HCT116 (cell line): ENCODE measurements around the gene MCL1. TPM values are rescaled to one million over a fixed set of nuclear protein-coding genes. Genes with fewer than 3 reads are reported as not detected.
"Not testable (repeated sequence)": the region's sequence is repeated elsewhere in the genome, so short reads cannot be mapped to it uniquely, and the experiment has no call there.

Experiments
- ATAC-seq: fragments of 200-7000 bp; cut with Tn5 transposase; 2 replicates; pipeline ENCODE4 v1.9.1; 2020; ENCODE audit warnings: mild to moderate bottlenecking, moderate library complexity
- BruUV-seq: library from RNA; stranded (reverse); fragments of 400-500 nt; replicated peaks from 2 replicates; lab custom pipeline; 2021; lab: Mats Ljungman, UMichigan
- CTCF ChIA-PET: fragments of 300-600 bp; sonication (Branson Sonifier 250); formaldehyde crosslinking; loops from one replicate; lab custom pipeline; 2021; ENCODE audit warnings: antibody characterized with exemption; lab: Charles Lee
- POLR2A ChIA-PET: fragments of 300-600, 350-600 bp; sonication (Branson Sonifier 250); formaldehyde crosslinking; loops from one replicate; lab custom pipeline; 2021; ENCODE audit warnings: antibody characterized with exemption; lab: Charles Lee
- RAD21 ChIA-PET, 2 experiments: fragments of 300-600 bp; sonication (Branson Sonifier 250); formaldehyde crosslinking; loops; one replicate each; lab custom pipeline; 2023; ENCODE audit warnings: low total read pairs in 2 of 2; ENCODE audit not compliant: uncharacterized antibody in 2 of 2, unreplicated experiment in 2 of 2, low non-redundant PET in 1 of 2; lab: Charles Lee
- DNase-seq: peaks from one replicate; pipeline ENCODE4 v3.0.0-alpha.2; 2010; ENCODE audit warnings: low read depth, low spot score
- H2AFZ ChIP-seq: fragments of 200-600 bp; shearing (Covaris generic), sonication (generic); 2 replicates; pipeline ENCODE4 v1.6.1; 2017; ENCODE audit warnings: low read depth, mixed run types, mixed read lengths, antibody characterized with exemption, low read length; ENCODE audit not compliant: poor library complexity, severe bottlenecking
- H3K27ac ChIP-seq: 2 replicates; pipeline ENCODE4 v1.5.1; 2012; ENCODE audit warnings: low read depth, low read length
- H3K27me3 ChIP-seq: fragments of 200-600 bp; sonication (generic); 2 replicates; pipeline ENCODE4 v1.6.1; 2016; ENCODE audit warnings: mixed run types, low read length, mixed read lengths; ENCODE audit not compliant: insufficient read depth
- H3K36me3 ChIP-seq, 2 experiments: fragments of 200-500 bp in 1 of 2; fragments of 200-600 bp in 1 of 2; sonication (Bioruptor generic) in 1 of 2; sonication (generic) in 1 of 2; 2 replicates each; pipeline versions ENCODE4 v1.5.1 to v1.6.1; 2014 to 2016; ENCODE audit warnings: low read length in 2 of 2, inconsistent platforms in 1 of 2, mixed read lengths in 1 of 2, mixed run types in 1 of 2; ENCODE audit not compliant: insufficient read depth in 2 of 2, control insufficient read depth in 1 of 2
- H3K4me1 ChIP-seq, 2 experiments: fragments of 200-600 bp in 1 of 2; sonication (generic) in 1 of 2; 2 replicates each; pipeline versions ENCODE4 v1.5.1 to v1.6.1; 2012 to 2017; ENCODE audit warnings: low read length in 2 of 2, inconsistent platforms in 1 of 2, mild to moderate bottlenecking in 1 of 2, mixed read lengths in 1 of 2, mixed run types in 1 of 2, moderate library complexity in 1 of 2; ENCODE audit not compliant: insufficient read depth in 2 of 2, control insufficient read depth in 1 of 2
- H3K4me2 ChIP-seq: fragments of 200-600 bp; sonication (generic); 2 replicates; pipeline ENCODE4 v1.6.1; 2017; ENCODE audit warnings: mixed run types, low read length, mixed read lengths
- H3K4me3 ChIP-seq, 2 experiments: fragments of 200-600 bp in 1 of 2; sonication (generic) in 1 of 2; replicated peaks in 1 of 2; 2 replicates each; pipeline ENCODE4 v1.5.1; 2011 to 2016; ENCODE audit warnings: low read length in 2 of 2, control low read depth in 1 of 2, low read depth in 1 of 2, mild to moderate bottlenecking in 1 of 2, mixed read lengths in 1 of 2, mixed run types in 1 of 2
- H3K79me2 ChIP-seq: fragments of 200-600 bp; sonication (generic); 2 replicates; pipeline ENCODE4 v1.6.1; 2017; ENCODE audit warnings: mild to moderate bottlenecking, mixed run types, low read length, moderate library complexity, mixed read lengths; ENCODE audit not compliant: insufficient read depth
- H3K9ac ChIP-seq: fragments of 200-600 bp; sonication (generic); 2 replicates; pipeline ENCODE4 v1.6.1; 2016; ENCODE audit warnings: low read length, mixed read lengths
- H3K9me2 ChIP-seq: fragments of 200-600 bp; sonication (generic), shearing (Covaris generic); 2 replicates; pipeline ENCODE4 v1.6.1; 2017; ENCODE audit warnings: mixed run types, mild to moderate bottlenecking, moderate library complexity; ENCODE audit not compliant: insufficient read depth
- H3K9me3 ChIP-seq, 2 experiments: fragments of 200-500 bp in 1 of 2; fragments of 200-600 bp in 1 of 2; sonication (Bioruptor generic) in 1 of 2; sonication (generic) in 1 of 2; 2 replicates each; pipeline ENCODE4 v1.6.1; 2014 to 2017; ENCODE audit warnings: low read length in 2 of 2, mixed read lengths in 2 of 2, inconsistent platforms in 1 of 2, low read depth in 1 of 2, mild to moderate bottlenecking in 1 of 2, mixed run types in 1 of 2, moderate library complexity in 1 of 2; ENCODE audit not compliant: control insufficient read depth in 1 of 2, insufficient read depth in 1 of 2
- H4K20me1 ChIP-seq: fragments of 200-600 bp; sonication (generic), shearing (Covaris generic); 2 replicates; pipeline ENCODE4 v1.6.1; 2017; ENCODE audit warnings: mixed run types, mild to moderate bottlenecking, moderate library complexity; ENCODE audit not compliant: insufficient read depth
- CTCF ChIP-seq, 3 experiments: fragments of 200-600 bp in 1 of 3; sonication (generic) in 1 of 3; IDR thresholded peaks in 2 of 3; conservative IDR thresholded peaks in 1 of 3; 2 replicates each; pipeline ENCODE4 v1.5.1; 2012 to 2017; ENCODE audit warnings: low read depth in 2 of 3, low read length in 2 of 3, antibody characterized with exemption in 1 of 3, borderline replicate concordance in 1 of 3, control low read depth in 1 of 3, mild to moderate bottlenecking in 1 of 3, mixed read lengths in 1 of 3, mixed run types in 1 of 3, moderate library complexity in 1 of 3; ENCODE audit not compliant: insufficient read depth in 1 of 3
- EGR1 ChIP-seq: IDR thresholded peaks from 2 replicates; pipeline ENCODE4 v1.6.1; 2012; ENCODE audit warnings: low read depth
- ELF1 ChIP-seq: IDR thresholded peaks from 2 replicates; pipeline ENCODE4 v1.6.1; 2012; ENCODE audit warnings: low read depth, borderline replicate concordance
- EZH2 ChIP-seq: fragments of 200-600 bp; sonication (generic); IDR thresholded peaks from 2 replicates; pipeline ENCODE4 v1.6.1; 2017; ENCODE audit warnings: antibody characterized with exemption, mixed run types
- FOSL1 ChIP-seq: IDR thresholded peaks from 2 replicates; pipeline ENCODE4 v1.6.1; 2012; ENCODE audit warnings: low read depth
- JUND ChIP-seq: IDR thresholded peaks from 2 replicates; pipeline ENCODE4 v1.6.1; 2012
- SP1 ChIP-seq: IDR thresholded peaks from 2 replicates; pipeline ENCODE4 v1.6.1; 2012; ENCODE audit warnings: low read depth
- YY1 ChIP-seq: IDR thresholded peaks from 2 replicates; pipeline ENCODE4 v1.6.1; 2011; ENCODE audit warnings: low read length, low read depth, moderate library complexity, mild to moderate bottlenecking; ENCODE audit not compliant: insufficient replicate concordance; ENCODE audit errors: extremely low read depth
- intact Hi-C: fragments of 100-400 bp; cut with micrococcal nuclease; formaldehyde crosslinking; loops from 2 replicates; pipeline ENCODE4 v1.10.0; 2022
- total RNA-seq: library from RNA; stranded (reverse); gene quantifications from one replicate; pipeline ENCODE4 v1.2.1, GENCODE V29; 2021; ENCODE audit not compliant: unreplicated experiment
- TF ChIP-seq, protein P1 (sequence below): IDR thresholded peaks from 2 replicates; pipeline ENCODE4 v1.6.1; 2012

The MCL1 gene
- total RNA-seq, 1 experiment from 2014 or later: 146 TPM

GRCh38 chr1:150624134-150624533 is 44.7 kb upstream of the MCL1 start:
- H3K4me3 ChIP-seq: not testable (repeated sequence)

DNA sequence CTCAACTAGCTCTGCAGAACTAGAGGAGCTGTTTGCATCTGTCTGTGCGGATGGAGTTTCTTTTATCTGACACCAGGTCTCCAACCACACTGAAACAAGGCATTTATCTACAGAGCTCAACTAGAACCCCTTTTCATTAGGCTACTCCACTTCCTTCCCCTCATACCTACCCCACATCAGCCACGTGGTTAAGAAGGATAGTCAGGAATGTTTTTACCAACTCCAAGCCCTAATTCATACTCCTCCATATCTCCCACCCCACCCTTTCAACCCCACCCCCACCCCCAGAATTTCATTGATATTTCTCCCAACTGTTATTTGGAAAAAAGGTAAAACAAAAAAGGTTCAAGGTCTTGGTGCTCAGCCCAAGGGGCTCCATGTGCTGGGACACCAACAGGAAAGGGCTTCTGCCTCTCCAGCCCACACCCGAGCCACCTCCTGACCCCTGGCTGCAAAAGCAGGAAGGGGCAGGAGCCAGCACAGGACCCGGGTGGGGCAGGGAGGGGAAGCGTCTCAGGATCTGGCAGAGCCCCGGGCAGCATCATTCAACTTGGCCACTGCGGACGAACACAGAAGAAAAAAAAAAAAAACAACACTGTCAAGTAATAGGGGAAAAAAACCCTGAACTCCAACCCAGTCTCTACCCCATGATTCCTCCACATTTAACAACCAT is 43.0 kb upstream of the MCL1 start:
- no TSS peak for BruUV-seq
- H3K4me1 ChIP-seq: peaks cover 8 to 44% of the 10 kb centered on the region in 2 experiments
- CTCF ChIA-PET: interaction anchor here (3.2 kb wide), 1 partner anchor 61 kb away, joined by 15 read pairs; no protein-coding TSS in a partner anchor

More at GRCh38 chr1:150624134-150624533, 44.7 kb upstream of the MCL1 start:
- intact Hi-C loops: loop anchor here (10.0 kb wide), 1 partner anchor 301 kb away; the partner anchor contains the start of gene SETDB1
- ATAC-seq, H3K9me3 ChIP-seq, H3K27me3 ChIP-seq, CTCF ChIA-PET, H3K27ac ChIP-seq, H3K9me2 ChIP-seq, BruUV-seq: not testable (repeated sequence)
- peak overlapping the region; percentile 9; the same call in 1 of the 2 replicates for H3K9ac ChIP-seq
- TF ChIP-seq JUND (peak; percentile 67), FOSL1 (peak; percentile 56), SP1 (peak; percentile 58; the same call in 1 of the 2 replicates)
- TF ChIP-seq, protein P1, sequence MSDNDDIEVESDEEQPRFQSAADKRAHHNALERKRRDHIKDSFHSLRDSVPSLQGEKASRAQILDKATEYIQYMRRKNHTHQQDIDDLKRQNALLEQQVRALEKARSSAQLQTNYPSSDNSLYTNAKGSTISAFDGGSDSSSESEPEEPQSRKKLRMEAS: peak; percentile 28; the same call in 1 of the 2 replicates
- TF ChIP-seq, all 23 proteins: peak for 4; not testable (repeated sequence) for 19
- RAD21 ChIA-PET, POLR2A ChIA-PET, H2AFZ ChIP-seq, DNase-seq, H4K20me1 ChIP-seq: not testable (repeated sequence)
- H3K79me2 ChIP-seq: peaks cover 31% of the 10 kb centered on the region
- H3K4me1 ChIP-seq: peaks cover 11 to 49% of the 10 kb centered on the region in 2 experiments
- peaks cover 22 to 54% of the 10 kb centered on the region in 2 experiments for H3K36me3 ChIP-seq
- peak overlapping the region; percentile 40 for H3K4me2 ChIP-seq

More for the DNA sequence above, 43.0 kb upstream of the MCL1 start:
- H3K4me2 ChIP-seq: no peak overlapping the region
- TF ChIP-seq YY1 (no peak), ELF1 (no peak), CTCF (IDR thresholded peaks at IDR 0.05 in 2 of 3, conservative IDR thresholded peaks at IDR 0.05 in 1 of 3; ENCODE audit: borderline replicate concordance in 1 of 3, insufficient read depth in 1 of 3, low read depth in 2 of 3, low read length in 2 of 3) (no peak), EZH2 (no peak), EGR1 (no peak)
- TF ChIP-seq, all 23 proteins: peak for 0
- Histone ChIP-seq H3K9me3 (no peaks in the 10 kb centered on the region), H3K27ac (no peak overlapping the region), H2AFZ (no peak overlapping the region), H4K20me1 (no peaks in the 10 kb centered on the region), H3K27me3 (no peaks in the 10 kb centered on the region), H3K79me2 (peaks cover 16% of the 10 kb centered on the region), H3K36me3 (peaks cover 23 to 54% of the 10 kb centered on the region in 2 experiments), H3K9me2 (no peaks in the 10 kb centered on the region), H3K4me3 (no peak overlapping the region), H3K9ac (no peak overlapping the region)
- no peak for ATAC-seq
- RAD21 ChIA-PET: no interaction called here
- intact Hi-C loops: loop anchor here (10.0 kb wide), 1 partner anchor 302 kb away; the partner anchor contains the start of gene SETDB1
- POLR2A ChIA-PET: interaction anchor here (2.7 kb wide), 1 partner anchor 43 kb away, joined by 8 read pairs; the partner anchor contains the start of gene MCL1
- DNase-seq: no peak
